HG02623 (cell line): Measurements from ENCODE around the gene RPL36AL.
A peak's percentile ranks its signal among the peaks of the same experiment; 100 is the strongest.
"Not testable (repeated sequence)": the region's sequence is repeated elsewhere in the genome, so short reads cannot be mapped to it uniquely, and the experiment has no call there.

Source experiments
- ATAC-seq: cut with Tn5 transposase; IDR thresholded peaks from one replicate; pipeline ENCODE4 v1.9.1; 2021; ENCODE audit warnings: moderate library complexity; ENCODE audit not compliant: unreplicated experiment

Gene RPL36AL

GRCh38 chr14:49620182-49621113 is at the start of gene RPL36AL, which contains the start of gene MGAT2:
TSS of gene RPL36AL (minus strand) at chr14:49620626. CDS start at chr14:49619104, 1,522 bp downstream.
TSS of gene MGAT2 (plus strand) at chr14:49620799. CDS start at chr14:49621269, 470 bp downstream.
- peak; percentile 94 for ATAC-seq

DNA sequence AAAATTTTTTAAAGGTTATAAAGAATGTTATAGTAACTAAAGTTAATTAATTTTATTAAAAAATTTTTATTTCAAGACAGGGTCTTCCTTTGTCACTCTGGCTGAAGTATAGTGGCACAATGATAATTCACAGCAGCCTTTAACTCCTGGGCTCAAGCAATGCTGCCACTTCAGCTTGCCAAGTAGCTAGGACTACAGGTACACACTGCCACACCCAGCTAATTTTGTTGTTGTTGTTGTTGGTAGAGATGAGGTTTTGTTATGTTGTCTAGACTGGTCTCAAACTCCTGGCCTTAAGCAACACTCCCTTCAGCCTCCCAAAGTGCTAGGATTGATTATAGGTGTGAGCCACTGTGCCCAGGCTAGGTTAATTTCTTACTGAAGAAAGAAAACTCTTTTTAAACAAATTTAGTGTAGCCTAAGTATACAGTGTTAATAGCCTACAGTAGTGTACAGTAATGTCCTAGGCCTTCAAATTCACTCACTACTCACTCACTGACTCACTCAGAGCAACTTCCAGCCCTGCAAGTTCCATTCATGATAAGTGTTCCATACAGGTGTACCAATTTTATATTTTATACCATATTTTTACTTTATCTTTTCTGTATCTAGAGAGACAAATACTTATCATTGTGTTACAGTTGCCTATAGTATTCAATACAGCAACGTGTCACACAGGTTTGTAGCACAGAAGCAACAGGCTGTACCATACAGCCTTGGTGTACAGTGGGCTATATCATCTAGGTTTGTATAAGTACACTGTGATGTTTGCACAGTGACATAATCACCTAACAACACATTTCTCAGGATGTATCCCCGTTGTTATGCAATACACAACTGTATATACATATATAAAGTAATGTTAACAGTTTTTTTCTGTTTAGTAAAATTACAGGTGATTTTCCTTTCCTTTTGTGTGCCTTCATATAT is 39.4 kb upstream of the RPL36AL start:
- ATAC-seq: no peak

- not testable (repeated sequence) for ATAC-seq
Observed at GRCh38 chr14:49657500-49657899, 37.1 kb upstream of the RPL36AL start.

- ATAC-seq: no peak
Observed at GRCh38 chr14:49654511-49654910, 34.1 kb upstream of the RPL36AL start.

- no peak for ATAC-seq
Observed at GRCh38 chr14:49653508-49653907, 33.1 kb upstream of the RPL36AL start.

DNA sequence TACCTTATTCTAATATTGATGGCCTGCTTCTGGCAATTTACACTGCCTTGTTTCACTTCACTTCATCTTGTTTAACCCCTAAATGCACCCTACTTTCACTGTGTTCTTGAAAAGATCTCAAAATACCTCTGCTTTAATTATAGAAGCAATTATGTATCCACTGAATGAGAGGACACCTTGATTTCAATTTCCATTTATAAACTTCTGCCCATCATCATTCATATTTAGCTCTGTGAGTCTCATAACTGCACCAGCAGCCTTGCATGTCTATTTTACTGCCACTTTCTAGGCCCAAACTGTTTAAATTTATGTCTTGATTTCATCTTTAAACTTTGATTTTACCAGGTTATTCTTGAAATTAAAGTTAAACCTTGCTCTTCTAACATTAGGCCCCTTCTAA is 21.7 kb upstream of the RPL36AL start:
- ATAC-seq: no peak

DNA sequence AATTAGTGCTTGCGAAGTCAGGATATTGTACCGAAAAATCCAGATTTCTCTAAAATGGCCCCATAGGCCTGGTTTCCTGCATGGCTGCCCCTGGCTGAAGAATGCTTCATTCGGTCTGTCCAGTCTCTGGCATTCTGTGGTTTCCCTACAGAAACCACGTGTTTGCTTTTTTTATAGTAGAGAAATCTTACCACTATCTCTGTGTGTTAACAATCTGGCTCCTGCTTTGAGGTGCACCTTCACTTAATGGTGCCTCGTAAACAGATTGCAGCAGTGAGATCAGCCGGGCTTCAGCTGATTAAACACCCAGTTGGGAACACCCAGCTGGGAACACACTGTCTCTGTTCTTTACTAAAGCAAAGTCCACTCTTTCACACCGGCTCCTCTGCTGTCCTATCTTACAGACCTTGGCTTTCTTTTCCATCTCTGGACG is 21.3 kb upstream of the RPL36AL start:
- ATAC-seq: no peak

- no peak for ATAC-seq
Observed at GRCh38 chr14:49640540-49641417, 20.4 kb upstream of the RPL36AL start.

DNA sequence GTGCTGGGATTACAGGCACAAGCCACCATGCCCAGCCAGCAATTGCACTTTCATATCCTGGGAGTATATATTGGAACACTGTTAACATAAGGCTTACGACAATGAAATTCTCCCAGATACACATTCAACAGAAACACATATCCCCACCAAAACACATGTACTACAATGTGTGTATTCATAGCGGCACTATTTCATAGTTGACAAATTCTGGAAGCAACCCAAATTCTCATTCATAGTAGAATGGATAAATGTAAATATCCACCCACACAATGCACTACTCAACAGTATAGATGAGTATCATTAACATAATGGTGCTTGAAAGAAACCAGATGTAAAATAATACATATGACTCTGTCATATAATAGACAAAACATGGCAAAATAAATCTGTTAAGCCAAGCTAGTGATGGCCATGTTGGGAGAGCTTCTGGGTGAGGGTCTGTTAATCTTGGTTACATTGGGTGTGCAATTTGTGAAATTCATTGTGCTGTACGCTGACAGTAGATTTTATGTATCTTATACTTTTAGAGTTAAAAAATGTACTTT is 17.2 kb upstream of the RPL36AL start:
- no peak for ATAC-seq

GRCh38 chr14:49636866-49637265 is 16.4 kb upstream of the RPL36AL start:
- ATAC-seq: no peak

DNA sequence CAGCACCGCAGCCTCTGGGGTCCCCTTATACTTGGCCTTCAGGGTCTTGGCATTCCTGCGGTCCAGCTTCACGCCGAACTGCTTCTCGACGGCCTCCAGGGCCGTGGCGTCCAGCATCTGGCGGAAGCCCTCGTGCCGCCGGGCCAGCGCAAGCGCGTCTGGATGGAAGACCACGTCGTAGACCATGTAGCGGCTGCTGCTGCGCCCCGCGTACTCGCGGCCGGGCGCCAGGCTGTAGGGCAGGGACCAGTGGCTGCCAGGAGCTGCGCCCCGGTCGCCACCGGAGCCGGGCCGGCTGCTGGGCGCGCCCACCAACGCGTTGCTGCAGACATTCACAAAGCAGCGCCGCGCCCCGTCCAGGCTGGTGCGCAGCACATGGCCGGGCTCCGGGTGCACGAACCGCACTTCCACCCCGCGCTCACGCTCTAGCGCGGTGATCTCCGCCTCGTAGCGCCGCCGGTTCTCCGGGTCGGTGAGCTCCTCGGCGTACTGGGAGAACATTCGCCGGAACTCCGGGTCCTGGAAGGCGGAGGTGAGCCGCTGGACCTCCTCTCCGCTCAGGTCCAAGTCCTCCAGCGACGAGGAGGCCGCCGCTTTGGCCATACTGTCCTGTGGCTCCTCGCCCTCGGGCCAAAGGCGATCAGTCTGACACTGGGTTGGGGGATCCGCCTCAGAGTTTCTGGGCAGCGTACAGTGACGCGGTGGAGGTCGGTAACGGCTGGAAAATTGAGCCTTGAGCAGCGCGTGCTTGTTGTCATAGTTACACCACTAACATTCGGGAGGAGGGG is 14.3 kb upstream of the RPL36AL start, which contains the start of gene DNAAF2:
Gene DNAAF2 (minus strand): TSS at position 698 of the 788 bp plus-strand sequence. CDS start 95 bp downstream, at position 603.
- peak; percentile 21 for ATAC-seq

DNA sequence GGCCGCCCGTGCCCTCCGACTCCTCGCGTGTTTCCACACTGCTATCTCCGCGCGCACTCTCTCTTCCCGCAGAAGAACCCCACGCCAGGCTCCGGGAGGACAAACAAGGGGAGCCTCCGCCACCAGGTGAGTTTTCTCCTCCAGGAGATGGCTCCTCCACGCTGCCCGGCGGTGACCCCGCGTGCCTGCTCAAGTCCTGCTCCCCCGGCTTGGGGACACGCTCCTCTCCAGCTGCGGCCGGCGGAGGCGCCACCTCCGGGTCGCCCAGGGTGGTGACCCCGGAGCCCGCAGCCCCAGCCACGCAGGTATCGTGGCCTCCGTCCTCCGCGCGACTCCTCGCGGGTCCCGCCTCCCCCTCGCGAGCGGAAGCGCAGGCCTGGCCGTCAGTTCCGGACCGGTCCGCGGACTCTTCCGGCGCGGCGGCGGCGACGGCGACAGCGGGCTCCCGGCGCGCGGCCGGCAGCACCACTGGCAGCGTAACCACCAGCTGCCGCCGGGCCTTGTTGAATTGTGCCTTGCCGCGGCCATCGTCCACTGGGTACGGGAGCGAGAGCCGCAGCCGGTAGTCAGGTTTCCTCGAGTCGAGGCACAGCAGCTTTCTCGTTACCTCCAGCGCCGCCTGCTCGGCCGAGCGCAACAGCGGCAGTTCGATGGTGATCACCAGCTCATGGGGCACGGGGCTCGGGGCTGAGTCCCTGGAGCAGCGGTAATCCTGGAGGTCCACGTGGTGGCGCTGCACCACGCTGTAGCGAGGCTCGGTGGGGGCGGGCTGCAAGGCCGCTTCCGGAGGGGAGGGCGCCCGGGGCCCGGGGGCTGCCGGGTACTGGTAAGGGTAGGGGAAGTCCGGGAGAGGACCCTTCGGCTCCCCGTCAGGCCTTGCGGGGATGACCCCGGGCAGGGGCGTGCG is 13.5 kb upstream of the RPL36AL start:
- ATAC-seq: peak; percentile 72

DNA sequence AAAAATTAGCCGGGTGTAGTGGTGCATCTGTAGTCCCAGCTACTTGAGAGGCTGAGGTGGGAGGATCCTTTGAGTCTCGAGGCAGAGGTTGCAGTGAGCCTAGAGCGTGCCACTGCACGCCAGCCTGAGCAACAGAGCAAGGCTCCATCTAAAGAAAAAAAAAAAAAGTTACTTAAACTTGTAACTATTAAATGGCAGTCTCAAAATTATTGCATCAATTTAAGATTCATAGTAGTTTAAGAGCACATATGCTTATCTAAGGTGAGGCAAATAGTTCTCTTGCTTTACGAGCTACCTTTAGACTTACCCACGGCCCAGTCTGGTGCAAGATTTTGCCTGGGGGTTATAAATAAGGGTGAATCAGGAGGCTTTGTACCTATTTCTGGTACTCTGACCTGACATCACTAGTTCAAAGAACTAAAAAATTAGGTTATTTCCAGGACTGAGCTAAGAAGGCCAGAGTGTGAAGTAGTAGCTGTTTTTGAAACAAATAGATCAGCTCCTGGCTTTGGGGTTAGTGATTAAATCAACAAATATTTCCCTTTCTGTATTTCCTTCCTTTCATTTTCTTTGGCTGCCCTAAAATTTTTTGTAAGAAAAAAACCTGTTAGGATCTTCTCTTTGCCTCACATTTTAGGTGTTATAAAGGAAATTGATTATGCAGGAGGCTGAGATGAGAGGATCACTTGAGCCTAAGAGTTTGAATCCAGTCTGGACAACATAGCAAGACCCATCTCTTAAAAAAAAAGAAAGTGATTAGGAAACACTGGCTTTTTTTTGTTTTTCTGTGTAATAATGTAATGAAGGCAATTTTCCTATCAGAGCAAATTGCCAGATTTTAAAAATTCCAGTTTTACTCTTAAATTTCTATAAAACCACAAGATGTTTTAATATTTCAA is 3.8 kb upstream of the RPL36AL start:
- no peak for ATAC-seq

- no peak for ATAC-seq
Observed at GRCh38 chr14:49623387-49623786, 3.0 kb upstream of the RPL36AL start.

DNA sequence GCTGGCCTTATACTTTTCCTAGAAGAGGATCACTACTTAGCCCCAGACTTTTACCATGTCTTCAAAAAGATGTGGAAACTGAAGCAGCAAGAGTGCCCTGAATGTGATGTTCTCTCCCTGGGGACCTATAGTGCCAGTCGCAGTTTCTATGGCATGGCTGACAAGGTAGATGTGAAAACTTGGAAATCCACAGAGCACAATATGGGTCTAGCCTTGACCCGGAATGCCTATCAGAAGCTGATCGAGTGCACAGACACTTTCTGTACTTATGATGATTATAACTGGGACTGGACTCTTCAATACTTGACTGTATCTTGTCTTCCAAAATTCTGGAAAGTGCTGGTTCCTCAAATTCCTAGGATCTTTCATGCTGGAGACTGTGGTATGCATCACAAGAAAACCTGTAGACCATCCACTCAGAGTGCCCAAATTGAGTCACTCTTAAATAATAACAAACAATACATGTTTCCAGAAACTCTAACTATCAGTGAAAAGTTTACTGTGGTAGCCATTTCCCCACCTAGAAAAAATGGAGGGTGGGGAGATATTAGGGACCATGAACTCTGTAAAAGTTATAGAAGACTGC is 1.7 kb upstream of the RPL36AL start:
- no peak for ATAC-seq

DNA sequence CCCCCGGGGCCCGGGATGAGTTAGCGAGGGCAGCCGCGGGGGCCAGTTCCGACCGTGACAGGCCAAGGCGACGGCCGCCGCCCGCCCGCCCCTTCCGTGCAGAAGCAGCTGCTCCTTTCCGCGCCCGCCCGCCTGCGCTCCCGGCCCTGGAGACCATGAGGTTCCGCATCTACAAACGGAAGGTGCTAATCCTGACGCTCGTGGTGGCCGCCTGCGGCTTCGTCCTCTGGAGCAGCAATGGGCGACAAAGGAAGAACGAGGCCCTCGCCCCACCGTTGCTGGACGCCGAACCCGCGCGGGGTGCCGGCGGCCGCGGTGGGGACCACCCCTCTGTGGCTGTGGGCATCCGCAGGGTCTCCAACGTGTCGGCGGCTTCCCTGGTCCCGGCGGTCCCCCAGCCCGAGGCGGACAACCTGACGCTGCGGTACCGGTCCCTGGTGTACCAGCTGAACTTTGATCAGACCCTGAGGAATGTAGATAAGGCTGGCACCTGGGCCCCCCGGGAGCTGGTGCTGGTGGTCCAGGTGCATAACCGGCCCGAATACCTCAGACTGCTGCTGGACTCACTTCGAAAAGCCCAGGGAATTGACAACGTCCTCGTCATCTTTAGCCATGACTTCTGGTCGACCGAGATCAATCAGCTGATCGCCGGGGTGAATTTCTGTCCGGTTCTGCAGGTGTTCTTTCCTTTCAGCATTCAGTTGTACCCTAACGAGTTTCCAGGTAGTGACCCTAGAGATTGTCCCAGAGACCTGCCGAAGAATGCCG is 872 bp upstream of the RPL36AL start:
- ATAC-seq: peak; percentile 15
